Transverse colon (tissue), 4 donors: Measurements from ENCODE around the gene GALNT18. TPM values are rescaled to one million over a fixed set of nuclear protein-coding genes. Genes with fewer than 3 reads are reported as not detected.

ENCODE experiments used
- DNase-seq: peaks from one replicate; pipeline ENCODE4 v3.0.0-alpha.2; 2019
- H3K27ac ChIP-seq, 4 donors: fragments of 200-600 bp; sonication (generic); 2 replicates each; pipeline ENCODE4 v1.5.1; 2016 to 2018; ENCODE audit warnings: inconsistent platforms in 4 of 4
- H3K27me3 ChIP-seq: fragments of 200-600 bp; sonication (generic); 2 replicates; pipeline ENCODE4 v1.5.1; 2017; ENCODE audit warnings: inconsistent platforms
- H3K36me3 ChIP-seq, 4 donors: fragments of 200-600 bp; sonication (generic); 2 replicates each; pipeline ENCODE4 v1.5.1; 2017 to 2019; ENCODE audit warnings: inconsistent platforms in 4 of 4
- H3K4me1 ChIP-seq, 4 donors: fragments of 200-600 bp; sonication (generic); 2 replicates each; pipeline ENCODE4 v1.5.1; 2017 to 2020; ENCODE audit warnings: inconsistent platforms in 4 of 4
- H3K4me3 ChIP-seq, 4 donors: fragments of 200-600 bp; sonication (generic); 1 replicate in 1 of 4; 2 replicates in 3 of 4; pipeline versions ENCODE4 v1.5.1 to v1.6.1; 2017 to 2019; ENCODE audit warnings: inconsistent platforms in 4 of 4
- H3K9me3 ChIP-seq, 2 donors: fragments of 200-600 bp; sonication (generic); 2 replicates each; pipeline ENCODE4 v1.5.1; 2017 to 2019; ENCODE audit warnings: inconsistent platforms in 2 of 2
- CTCF ChIP-seq, 5 experiments: fragments of 200-600 bp in 3 of 5; fragments of 450-650 bp in 2 of 5; sonication (generic) in 3 of 5; IDR thresholded peaks; 1 replicate in 2 of 5; 2 replicates in 3 of 5; pipeline ENCODE4 v1.5.1; 2016 to 2017; ENCODE audit warnings: antibody characterized with exemption in 5 of 5, inconsistent platforms in 3 of 5, mild to moderate bottlenecking in 2 of 5, moderate library complexity in 1 of 5
- EP300 ChIP-seq: sonication (generic); formaldehyde crosslinking; IDR thresholded peaks from one replicate; pipeline ENCODE4 v1.6.1; 2017; ENCODE audit warnings: antibody characterized with exemption, low read depth
- POLR2A ChIP-seq: fragments of 450-650 bp; IDR thresholded peaks from one replicate; pipeline ENCODE4 v1.6.1; 2016; ENCODE audit warnings: antibody characterized with exemption, mild to moderate bottlenecking, moderate library complexity
- POLR2AphosphoS5 ChIP-seq, 3 donors: sonication (generic); formaldehyde crosslinking; IDR thresholded peaks; one replicate each; pipeline ENCODE4 v1.6.1; 2016; ENCODE audit warnings: antibody characterized with exemption in 3 of 3
- WGBS, 2 donors: methylation state at CpG; one replicate each; pipeline ENCODE4 v1.1.5; 2018; ENCODE audit warnings: low coverage in 1 of 2; 5-methylcytosine and 5-hydroxymethylcytosine counted together
- in situ Hi-C, 4 donors: fragments of 200-750 bp; cut with MboI; loops; one replicate each; pipeline versions ENCODE4 v1.15.0 to v1.15.1; 2017; ENCODE audit warnings: low sequenced_read_pairs in 3 of 4, low pct_ligation_motif_present in 1 of 4, low pct_unique_long_range_greater_than_20kb in 1 of 4
- intact Hi-C: fragments of 100-400 bp; cut with DNase I; formaldehyde crosslinking; loops from one replicate; pipeline ENCODE4 v1.15.1; 2023; ENCODE audit warnings: low total_unique reads
- total RNA-seq, 4 donors: library from RNA; depleted of rRNA; stranded (reverse); fragments of >200 nt; gene quantifications; one replicate each; pipeline ENCODE4 v1.1.0, GENCODE V29; 2016

GALNT18 gene
- total RNA-seq, 4 donors from 2014 or later = 5.6 to 22.1 (median 8.4) TPM

GRCh38 chr11:11420191-11420898 is 201.5 kb downstream of the GALNT18 start:
- 90 to 94% methylated on average over 2 to 4 of the region's 4 CpGs for WGBS, 2 donors
- DNase-seq = no peak
- intact Hi-C loops = no loop called here
- Histone ChIP-seq H3K4me3 (no peak overlapping the region), H3K4me1 (peaks cover 0 to 8% (median 0%) of the 10 kb centered on the region in 4 donors), H3K9me3 (no peaks in the 10 kb centered on the region), H3K36me3 (no peaks in the 10 kb centered on the region), H3K27ac (no peak overlapping the region), H3K27me3 (no peaks in the 10 kb centered on the region)
- in situ Hi-C loops = no loop called here
- no peak for TF ChIP-seq POLR2AphosphoS5 (IDR thresholded peaks at IDR 0.05)
- TF ChIP-seq CTCF (IDR thresholded peaks at IDR 0.05) = no peak
- no peak for TF ChIP-seq EP300
- TF ChIP-seq POLR2A = no peak

GRCh38 chr11:11419747-11420146 is 202.1 kb downstream of the GALNT18 start:
- H3K4me1 ChIP-seq = peaks cover 0 to 8% (median 0%) of the 10 kb centered on the region in 4 donors
- in situ Hi-C loops = no loop called here
- 68 to 100% methylated on average over 1 to 3 of the region's 3 CpGs for WGBS, 2 donors
- TF ChIP-seq POLR2A (no peak), POLR2AphosphoS5 (IDR thresholded peaks at IDR 0.05) (no peak), CTCF (IDR thresholded peaks at IDR 0.05) (no peak), EP300 (no peak)
- H3K27ac ChIP-seq = no peak overlapping the region
- DNase-seq = no peak
- H3K27me3 ChIP-seq = no peaks in the 10 kb centered on the region
- H3K36me3 ChIP-seq = no peaks in the 10 kb centered on the region
- no peak overlapping the region for H3K4me3 ChIP-seq
- intact Hi-C loops = no loop called here
- no peaks in the 10 kb centered on the region for H3K9me3 ChIP-seq

- intact Hi-C loops (no loop called here), in situ Hi-C loops (no loop called here)
- no peak for TF ChIP-seq POLR2AphosphoS5 (IDR thresholded peaks at IDR 0.05)
- TF ChIP-seq EP300 = no peak
- no peak for TF ChIP-seq CTCF (IDR thresholded peaks at IDR 0.05)
- TF ChIP-seq POLR2A = no peak
- Histone ChIP-seq H3K27me3 (no peaks in the 10 kb centered on the region), H3K4me3 (no peak overlapping the region), H3K36me3 (no peaks in the 10 kb centered on the region), H3K9me3 (no peaks in the 10 kb centered on the region), H3K4me1 (peaks cover 0 to 8% (median 0%) of the 10 kb centered on the region in 4 donors), H3K27ac (peak overlapping the region in 1 of 4 donors; percentile 22)
- no peak for DNase-seq
- 81% methylated on average over 4 of the region's 4 CpGs for WGBS, 2 donors
These were observed 204.9 kb downstream of the GALNT18 start for GRCh38 chr11:11416917-11417316.

- WGBS, 2 donors = 20 to 63% methylated on average over 1 to 5 of the region's 5 CpGs
- H3K4me1 ChIP-seq = peaks cover 0 to 8% (median 0%) of the 10 kb centered on the region in 4 donors
- DNase-seq = no peak
- no peaks in the 10 kb centered on the region for H3K36me3 ChIP-seq
- H3K4me3 ChIP-seq = no peak overlapping the region
- intact Hi-C loops = no loop called here
- TF ChIP-seq EP300 (no peak), POLR2AphosphoS5 (IDR thresholded peaks at IDR 0.05) (no peak), POLR2A (no peak), CTCF (IDR thresholded peaks at IDR 0.05) (no peak)
- H3K27me3 ChIP-seq = no peaks in the 10 kb centered on the region
- in situ Hi-C loops = no loop called here
- H3K27ac ChIP-seq = peak overlapping the region in 3 of 4 donors; percentile 20 to 44 (median 22)
- H3K9me3 ChIP-seq = no peaks in the 10 kb centered on the region
These were observed 205.3 kb downstream of the GALNT18 start for GRCh38 chr11:11416502-11416901.
